Endothelial cell of umbilical vein (primary cell): ENCODE measurements around the gene MAPK11. TPM values are rescaled to one million over a fixed set of nuclear protein-coding genes. Genes with fewer than 3 reads are reported as not detected.

ENCODE experiments used
- BruUV-seq: library from RNA; stranded (reverse); fragments of 400-500 nt; replicated peaks from 2 replicates; lab custom pipeline; 2021; lab: Mats Ljungman, UMichigan
- CTCF ChIA-PET: fragments of 300-600, 350-600 bp; sonication (Branson Sonifier 250); formaldehyde crosslinking; loops from one replicate; lab custom pipeline; 2021; ENCODE audit warnings: antibody characterized with exemption, inconsistent platforms; lab: Charles Lee
- POLR2A ChIA-PET: fragments of 300-600, 350-600 bp; sonication (Branson Sonifier 250); formaldehyde crosslinking; loops from one replicate; lab custom pipeline; 2021; ENCODE audit warnings: antibody characterized with exemption, inconsistent platforms; lab: Charles Lee
- DNase-seq: peaks from one replicate; pipeline ENCODE4 v3.0.0-alpha.2; 2011; ENCODE audit warnings: low read depth, low spot score
- FAIRE-seq: peaks from 2 replicates; lab custom pipeline; 2011; peaks lifted over from hg19 to GRCh38; lab: Jason Lieb, UNC
- H2AFZ ChIP-seq: 2 replicates; pipeline ENCODE4 v1.6.0; 2012; ENCODE audit warnings: low read depth, low read length, control low read depth, inconsistent platforms
- H3K27ac ChIP-seq: 2 replicates; pipeline ENCODE4 v1.5.1; 2011; ENCODE audit warnings: low read depth, mild to moderate bottlenecking, control low read depth, low read length, moderate library complexity; ENCODE audit not compliant: insufficient read depth
- H3K27me3 ChIP-seq, 2 experiments: 2 replicates each; pipeline versions ENCODE4 v1.6.0 to v1.6.1; 2011; ENCODE audit warnings: low read length in 2 of 2, mixed read lengths in 1 of 2; ENCODE audit not compliant: control insufficient read depth in 2 of 2, insufficient read depth in 2 of 2
- H3K36me3 ChIP-seq, 2 experiments: 2 replicates in 1 of 2; 3 replicates in 1 of 2; pipeline ENCODE4 v1.5.1; 2011; ENCODE audit warnings: low read length in 2 of 2, mild to moderate bottlenecking in 1 of 2, moderate library complexity in 1 of 2; ENCODE audit not compliant: control insufficient read depth in 2 of 2, insufficient read depth in 2 of 2; ENCODE audit errors: extremely low read depth in 1 of 2
- H3K4me1 ChIP-seq: 3 replicates; pipeline ENCODE4 v1.5.1; 2011; ENCODE audit warnings: mild to moderate bottlenecking, low read length; ENCODE audit not compliant: control insufficient read depth, insufficient read depth; ENCODE audit errors: extremely low read depth
- H3K4me2 ChIP-seq: 2 replicates; pipeline ENCODE4 v1.6.1; 2011; ENCODE audit warnings: low read length, control low read depth, mixed read lengths; ENCODE audit not compliant: insufficient read depth
- H3K4me3 ChIP-seq, 3 experiments: fragments of 200-600 bp in 1 of 3; sonication (generic), shearing (Covaris generic) in 1 of 3; replicated peaks in 1 of 3; 2 replicates each; pipeline ENCODE4 v1.5.1; 2011 to 2016; ENCODE audit warnings: control low read depth in 3 of 3, low read length in 3 of 3, mild to moderate bottlenecking in 2 of 3, inconsistent platforms in 1 of 3, low read depth in 1 of 3, moderate library complexity in 1 of 3; ENCODE audit not compliant: insufficient read depth in 1 of 3
- H3K79me2 ChIP-seq: 2 replicates; pipeline ENCODE4 v1.6.0; 2012; ENCODE audit warnings: low read length, inconsistent platforms; ENCODE audit not compliant: control insufficient read depth, insufficient read depth
- H3K9ac ChIP-seq: replicated peaks from 2 replicates; pipeline ENCODE3; 2011; ENCODE audit warnings: low read length, control low read depth; ENCODE audit not compliant: insufficient read depth; ENCODE audit errors: extremely low read depth
- H3K9me1 ChIP-seq: replicated peaks from 3 replicates; pipeline ENCODE4 v1.6.0; 2011; ENCODE audit warnings: mild to moderate bottlenecking, low read length; ENCODE audit not compliant: control insufficient read depth, insufficient read depth; ENCODE audit errors: extremely low read depth
- H3K9me3 ChIP-seq: replicated peaks from 2 replicates; pipeline ENCODE4 v1.5.1; 2012; ENCODE audit warnings: low read length, inconsistent platforms; ENCODE audit not compliant: control insufficient read depth, insufficient read depth
- H4K20me1 ChIP-seq: replicated peaks from 2 replicates; pipeline ENCODE3; 2011; ENCODE audit warnings: mild to moderate bottlenecking, low read length; ENCODE audit not compliant: control insufficient read depth, insufficient read depth; ENCODE audit errors: extremely low read depth
- CTCF ChIP-seq, 2 donors: IDR thresholded peaks; 1 replicate in 1 of 2; 2 replicates in 1 of 2; pipeline ENCODE4 v1.5.1; 2011; ENCODE audit warnings: low read length in 2 of 2, mild to moderate bottlenecking in 2 of 2, moderate library complexity in 2 of 2, control low read depth in 1 of 2, inconsistent platforms in 1 of 2, low read depth in 1 of 2; ENCODE audit not compliant: insufficient read depth in 1 of 2; ENCODE audit errors: extremely low read depth in 1 of 2
- EZH2 ChIP-seq: IDR thresholded peaks from 2 replicates; pipeline ENCODE4 v1.6.1; 2012; ENCODE audit warnings: borderline replicate concordance, low read depth, mild to moderate bottlenecking, moderate library complexity, low read length, inconsistent platforms; ENCODE audit not compliant: severe bottlenecking
- FOS ChIP-seq: IDR thresholded peaks from 2 replicates; pipeline ENCODE4 v1.6.1; 2011; ENCODE audit warnings: mild to moderate bottlenecking, low read length, moderate library complexity, borderline replicate concordance; ENCODE audit not compliant: insufficient read depth
- GATA2 ChIP-seq: IDR thresholded peaks from 2 replicates; pipeline ENCODE4 v1.7.0; 2011; ENCODE audit warnings: low read depth, mild to moderate bottlenecking, moderate library complexity, mixed read lengths, low read length; ENCODE audit not compliant: insufficient read length, insufficient read depth
- JUN ChIP-seq: IDR thresholded peaks from 2 replicates; pipeline ENCODE4 v1.6.1; 2011; ENCODE audit warnings: borderline replicate concordance, low read depth; ENCODE audit not compliant: insufficient read length, insufficient read depth
- MAX ChIP-seq: IDR thresholded peaks from 2 replicates; pipeline ENCODE4 v1.6.1; 2011; ENCODE audit not compliant: insufficient read depth, insufficient read length
- MYC ChIP-seq: IDR thresholded peaks from one replicate; pipeline ENCODE4 v1.6.1; 2011; ENCODE audit warnings: mild to moderate bottlenecking, low read depth, low read length
- POLR2A ChIP-seq: IDR thresholded peaks from 2 replicates; pipeline ENCODE4 v1.6.1; 2012; ENCODE audit warnings: low read depth, mild to moderate bottlenecking, control low read depth, low read length
- POLR2AphosphoS5 ChIP-seq: IDR thresholded peaks from 2 replicates; pipeline ENCODE4 v1.6.1; 2012; ENCODE audit warnings: low read depth, mild to moderate bottlenecking, control low read depth, low read length, moderate library complexity; ENCODE audit not compliant: insufficient read depth
- dilution Hi-C: fragments of 300-500 bp; cut with MboI; formaldehyde crosslinking; loops from one replicate; pipeline ENCODE4 v1.15.0; 2019; ENCODE audit warnings: low sequenced_read_pairs; ENCODE audit not compliant: extremely low pct_ligation_motif_present
- intact Hi-C: fragments of 100-400 bp; cut with micrococcal nuclease; formaldehyde crosslinking; loops from one replicate; pipeline ENCODE4 v1.10.0; 2022
- polyA plus RNA-seq, 4 experiments: library from polyadenylated mRNA; depleted of rRNA in 3 of 4; stranded (reverse) in 3 of 4; unstranded in 1 of 4; fragments of >200 nt; gene quantifications; 2 replicates each; pipeline versions ENCODE4 v1.2.1 to v1.2.3, GENCODE V29; 2011 to 2012; ENCODE audit warnings: missing spikeins in 1 of 4
- total RNA-seq: library from RNA; stranded (reverse); gene quantifications from 2 replicates; pipeline ENCODE4 v1.2.3, GENCODE V29; 2021

MAPK11 gene
- total and polyA plus RNA-seq, 2 donors (not counting 3 experiments of a cell fraction or from before 2014, with no cell fraction given), result 22.8 to 26.3 TPM

- no peak overlapping the region for H3K4me3 ChIP-seq
- intact Hi-C loops (no loop called here), dilution Hi-C loops (no loop called here)
- no peaks in the 10 kb centered on the region for H3K4me1 ChIP-seq
- H3K27ac ChIP-seq, result no peak overlapping the region
- H3K9ac ChIP-seq, result no peak overlapping the region
- H3K27me3 ChIP-seq, result no peaks in the 10 kb centered on the region
- no peaks in the 10 kb centered on the region for H3K9me1 ChIP-seq
- no TSS peak for BruUV-seq
- no peaks in the 10 kb centered on the region for H3K9me3 ChIP-seq
- TF ChIP-seq CTCF (IDR thresholded peaks at IDR 0.05; ENCODE audit: extremely low read depth in 1 of 2, insufficient read depth in 1 of 2, low read depth in 1 of 2, low read length in 2 of 2) (no peak), POLR2AphosphoS5 (no peak), MYC (no peak), FOS (no peak), JUN (no peak), POLR2A (no peak), EZH2 (no peak), MAX (no peak), GATA2 (no peak)
- no peak overlapping the region for H2AFZ ChIP-seq
- CTCF ChIA-PET, result no interaction called here
- H3K79me2 ChIP-seq, result no peaks in the 10 kb centered on the region
- H3K36me3 ChIP-seq, result peaks cover 3 to 47% of the 10 kb centered on the region in 2 experiments
- H3K4me2 ChIP-seq, result no peak overlapping the region
- no peaks in the 10 kb centered on the region for H4K20me1 ChIP-seq
- no peak for DNase-seq
- POLR2A ChIA-PET, result no interaction called here
- FAIRE-seq, result no peak
Measured at GRCh38 chr22:50225200-50225969, 44.8 kb downstream of the MAPK11 start.
